Suprapubic skin (tissue), 3 donors: ENCODE results near the gene AMN.

ENCODE experiments used
- CTCF ChIP-seq, 2 donors: fragments of 200-600 bp in 1 of 2; fragments of 450-650 bp in 1 of 2; sonication (generic) in 1 of 2; IDR thresholded peaks; one replicate each; pipeline ENCODE4 v1.5.1; 2016 to 2019; ENCODE audit warnings: antibody characterized with exemption in 2 of 2, mild to moderate bottlenecking in 1 of 2, moderate library complexity in 1 of 2
- POLR2AphosphoS5 ChIP-seq, 3 donors: sonication (generic); formaldehyde crosslinking; IDR thresholded peaks; one replicate each; pipeline ENCODE4 v1.6.1; 2017; ENCODE audit warnings: antibody characterized with exemption in 3 of 3

- TF ChIP-seq CTCF (IDR thresholded peaks at IDR 0.05) (no peak), POLR2AphosphoS5 (IDR thresholded peaks at IDR 0.05) (no peak)
Measured at GRCh38 chr14:102924632-102925588, 2.4 kb downstream of the AMN start.
